GM19467 (cell line): ENCODE data around the gene CD79A.

Source experiments
- ATAC-seq: cut with Tn5 transposase; IDR thresholded peaks from one replicate; pipeline ENCODE4 v1.9.1; 2021; ENCODE audit warnings: mild to moderate bottlenecking, moderate library complexity; ENCODE audit not compliant: unreplicated experiment

CD79A gene

GRCh38 chr19:41876847-41877832 is at the start of gene CD79A:
CD79A (plus strand) TSS chr19:41877279; CDS start chr19:41877305, 26 bp downstream.
- ATAC-seq = peak; percentile 56

GRCh38 chr19:41837981-41838708 is 38.9 kb upstream of the CD79A start:
- no peak for ATAC-seq

- no peak for ATAC-seq
Measured at GRCh38 chr19:41839211-41839610, 37.9 kb upstream of the CD79A start.

GRCh38 chr19:41843371-41843770 is 33.7 kb upstream of the CD79A start:
- ATAC-seq = no peak

GRCh38 chr19:41844601-41845000 is 32.5 kb upstream of the CD79A start, which contains the start of gene LYPD4:
LYPD4 (minus strand) TSS chr19:41844683; CDS start chr19:41839285, 5,398 bp downstream.
- ATAC-seq = no peak

- ATAC-seq = no peak
Measured at GRCh38 chr19:41845001-41845050, 32.3 kb upstream of the CD79A start, which contains the start of gene DMRTC2. DMRTC2 (plus strand) TSS chr19:41845042; CDS start chr19:41847429, 2,387 bp downstream.

- ATAC-seq = no peak
Measured at GRCh38 chr19:41845051-41845590, 32.0 kb upstream of the CD79A start.

GRCh38 chr19:41847351-41848105 is 29.6 kb upstream of the CD79A start:
- no peak for ATAC-seq

- no peak for ATAC-seq
Measured at GRCh38 chr19:41848666-41849065, 28.4 kb upstream of the CD79A start.

GRCh38 chr19:41849067-41849466 is 28.0 kb upstream of the CD79A start:
- ATAC-seq = no peak

GRCh38 chr19:41850381-41850780 is 26.7 kb upstream of the CD79A start:
- no peak for ATAC-seq

- ATAC-seq = no peak
Measured at GRCh38 chr19:41851456-41851855, 25.6 kb upstream of the CD79A start.

- no peak for ATAC-seq
Measured at GRCh38 chr19:41853344-41853743, 23.7 kb upstream of the CD79A start.

GRCh38 chr19:41853768-41854167 is 23.3 kb upstream of the CD79A start:
- ATAC-seq = no peak

- ATAC-seq = no peak
Measured at GRCh38 chr19:41859213-41859617, 17.9 kb upstream of the CD79A start.

- peak; percentile 72 for ATAC-seq
Measured at GRCh38 chr19:41859618-41860418, 17.3 kb upstream of the CD79A start, which contains the start of gene RPS19. RPS19 (plus strand) TSS chr19:41860255; CDS start chr19:41860775, 520 bp downstream.

GRCh38 chr19:41860419-41861115 is 16.5 kb upstream of the CD79A start:
- ATAC-seq = no peak

- ATAC-seq = no peak
Measured at GRCh38 chr19:41861116-41861768, 15.8 kb upstream of the CD79A start.

GRCh38 chr19:41861846-41862245 is 15.2 kb upstream of the CD79A start:
- no peak for ATAC-seq
